ENCODE data around the gene IRGC. TPM values are rescaled to one million over a fixed set of nuclear protein-coding genes. Genes with fewer than 3 reads are reported as not detected.

IRGC gene
- total RNA-seq, 1 experiment from 2014 or later = not detected

DNA sequence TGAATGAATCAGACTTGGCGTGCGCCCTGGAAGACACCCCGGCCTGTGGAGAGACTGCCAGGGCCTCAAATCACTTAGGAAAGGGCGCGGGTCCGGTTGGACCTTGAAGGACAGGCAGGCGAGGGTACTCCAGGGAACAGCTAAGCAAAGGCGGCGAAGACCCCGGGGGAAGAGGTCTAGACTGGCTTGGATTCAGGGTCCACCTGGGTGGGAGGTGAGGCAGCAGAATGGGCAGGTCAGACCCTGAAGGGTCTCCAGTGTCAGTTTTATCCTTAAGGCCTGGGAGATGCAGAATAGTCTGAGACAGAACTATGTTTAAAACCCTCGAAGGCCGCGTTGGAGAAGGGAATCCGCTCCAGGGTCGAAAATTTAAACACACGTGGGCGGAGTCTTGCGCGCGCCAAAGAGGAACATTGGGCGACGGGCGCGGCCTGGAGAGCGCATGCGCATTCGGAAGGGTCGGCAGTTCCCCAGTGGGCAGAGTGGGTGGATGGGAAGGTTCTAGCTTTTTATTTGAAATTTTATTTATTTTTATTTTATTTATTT lies 39.5 kb downstream of the IRGC start:
- Mint-ChIP-seq H3K36me3 (ENCODE audit: insufficient read depth in 1 of 3, low read depth in 3 of 3) (peaks cover 5 to 25% (median 19%) of the 10 kb centered on the region in 3 experiments), H3K27ac (peak overlapping the region; percentile 99), H3K27me3 (ENCODE audit: low read depth) (no peaks in the 10 kb centered on the region), H3K4me1 (peaks cover 21 to 31% of the 10 kb centered on the region in 2 experiments), H3K9me3 (no peaks in the 10 kb centered on the region; a peak in 1 of 5 replicates), H3K4me3 (peak overlapping the region; percentile 96 to 97)
- no peaks in the 10 kb centered on the region for H4K20me1 ChIP-seq (ENCODE audit: control insufficient read depth, insufficient read depth, insufficient read length)
- peaks cover 12% of the 10 kb centered on the region for H3K23me2 ChIP-seq (ENCODE audit: insufficient read length, low read depth, low read length, poor library complexity, severe bottlenecking)
- peak overlapping the region; percentile 87 for H3K4me2 ChIP-seq (ENCODE audit: insufficient read depth, insufficient read length, low read length)
- no peaks in the 10 kb centered on the region for H3K4me1 ChIP-seq (ENCODE audit: insufficient read depth, low read length)
- peak overlapping the region; percentile 19 for H4K5ac ChIP-seq (ENCODE audit: insufficient read length, low read depth, low read length)
- H4K91ac ChIP-seq (ENCODE audit: insufficient read length, low read depth, low read length) = no peak overlapping the region
- H2AK5ac ChIP-seq (ENCODE audit: insufficient read length, low read length) = no peak overlapping the region
- peak; percentile 57 for DNase-seq
- TF ChIP-seq, protein P1, sequence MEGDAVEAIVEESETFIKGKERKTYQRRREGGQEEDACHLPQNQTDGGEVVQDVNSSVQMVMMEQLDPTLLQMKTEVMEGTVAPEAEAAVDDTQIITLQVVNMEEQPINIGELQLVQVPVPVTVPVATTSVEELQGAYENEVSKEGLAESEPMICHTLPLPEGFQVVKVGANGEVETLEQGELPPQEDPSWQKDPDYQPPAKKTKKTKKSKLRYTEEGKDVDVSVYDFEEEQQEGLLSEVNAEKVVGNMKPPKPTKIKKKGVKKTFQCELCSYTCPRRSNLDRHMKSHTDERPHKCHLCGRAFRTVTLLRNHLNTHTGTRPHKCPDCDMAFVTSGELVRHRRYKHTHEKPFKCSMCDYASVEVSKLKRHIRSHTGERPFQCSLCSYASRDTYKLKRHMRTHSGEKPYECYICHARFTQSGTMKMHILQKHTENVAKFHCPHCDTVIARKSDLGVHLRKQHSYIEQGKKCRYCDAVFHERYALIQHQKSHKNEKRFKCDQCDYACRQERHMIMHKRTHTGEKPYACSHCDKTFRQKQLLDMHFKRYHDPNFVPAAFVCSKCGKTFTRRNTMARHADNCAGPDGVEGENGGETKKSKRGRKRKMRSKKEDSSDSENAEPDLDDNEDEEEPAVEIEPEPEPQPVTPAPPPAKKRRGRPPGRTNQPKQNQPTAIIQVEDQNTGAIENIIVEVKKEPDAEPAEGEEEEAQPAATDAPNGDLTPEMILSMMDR (conservative IDR thresholded peaks at IDR 0.05) = no peak
- no peaks in the 10 kb centered on the region for H3K79me1 ChIP-seq (ENCODE audit: insufficient read depth, low read depth, low read length, poor library complexity, severe bottlenecking)
- WGBS (ENCODE audit: extremely low coverage, insufficient read length, low lambda C conversion rate) = no CpG with 5 or more reads among the region's 28 CpGs
- no peaks in the 10 kb centered on the region for H3K9me3 ChIP-seq (ENCODE audit: control insufficient read depth, low read depth, low read length)
- H3K79me2 ChIP-seq (ENCODE audit: insufficient read depth, low read length) = 0 out of 2 replicates have a peak, but pooled peaks cover 3% of the 10 kb centered on the region
- peak overlapping the region; percentile 88 for H3K9ac ChIP-seq (ENCODE audit: extremely low read depth, insufficient read length, low read length)
- H3K56ac ChIP-seq (ENCODE audit: insufficient read length, low read depth, low read length) = no peak overlapping the region
- no peak overlapping the region for H2BK5ac ChIP-seq (ENCODE audit: insufficient read length, low read length)
- H3K23ac ChIP-seq (ENCODE audit: insufficient read length, low read depth, low read length) = no peak overlapping the region
- no peaks in the 10 kb centered on the region for H3K27me3 ChIP-seq (ENCODE audit: insufficient read depth, low read length)
- no peak overlapping the region for H2BK12ac ChIP-seq (ENCODE audit: insufficient read length, low read depth, low read length)
- peak overlapping the region; percentile 80 for H3K18ac ChIP-seq (ENCODE audit: insufficient read length, low read depth, low read length)
- no peak overlapping the region for H2BK15ac ChIP-seq (ENCODE audit: low read depth, low read length)
- H3K27ac ChIP-seq (ENCODE audit: insufficient read length, low read depth, low read length) = peak overlapping the region; percentile 63
- H2AFZ ChIP-seq (ENCODE audit: low read length) = no peak overlapping the region
- no peak overlapping the region for H2BK120ac ChIP-seq (ENCODE audit: low read depth, low read length, poor library complexity, severe bottlenecking)
- H2BK20ac ChIP-seq (ENCODE audit: low read depth, low read length, poor library complexity, severe bottlenecking) = no peak overlapping the region
- peak overlapping the region; percentile 48; the same call in 1 of the 2 replicates for H3K4ac ChIP-seq (ENCODE audit: low read depth, low read length)
- H3K14ac ChIP-seq (ENCODE audit: insufficient read depth, low read length) = peak overlapping the region; percentile 95
- H4K8ac ChIP-seq (replicated peaks; ENCODE audit: insufficient read length, low read depth, low read length) = no peak overlapping the region
- no peak overlapping the region for H3T11ph ChIP-seq (ENCODE audit: low read length)

All from H9 (cell line).